Left lung (tissue), 10 donors: ENCODE data around the gene EXOC3. TPM values are rescaled to one million over a fixed set of nuclear protein-coding genes. Genes with fewer than 3 reads are reported as not detected.

Source experiments
- ATAC-seq: fragments of 200-7000 bp; cut with Tn5 transposase; one replicate; pipeline ENCODE4 v1.9.1; 2020; ENCODE audit warnings: moderate library complexity
- DNase-seq, 4 donors: peaks; one replicate each; pipeline ENCODE4 v3.0.0-alpha.2; 2013 to 2020
- H3K27ac ChIP-seq, 2 donors: fragments of 200-600 bp; sonication (generic) in 1 of 2; one replicate each; pipeline versions ENCODE4 v1.5.0 to v1.8.0; 2020 to 2021
- H3K27me3 ChIP-seq, 2 donors: fragments of 200-600 bp; sonication (generic) in 1 of 2; one replicate each; pipeline versions ENCODE4 v1.5.0 to v1.8.0; 2020 to 2021
- H3K36me3 ChIP-seq, 2 donors: fragments of 200-600 bp; sonication (generic) in 1 of 2; one replicate each; pipeline versions ENCODE4 v1.5.0 to v1.8.0; 2020 to 2021
- H3K4me1 ChIP-seq, 2 donors: fragments of 200-600 bp; one replicate each; pipeline ENCODE4 v1.8.0; 2021
- H3K4me3 ChIP-seq, 2 donors: fragments of 200-600 bp; sonication (generic) in 1 of 2; one replicate each; pipeline versions ENCODE4 v1.5.0 to v1.8.0; 2020 to 2021; ENCODE audit warnings: mild to moderate bottlenecking in 1 of 2
- H3K9me3 ChIP-seq, 2 donors: fragments of 200-600 bp; sonication (generic) in 1 of 2; one replicate each; pipeline versions ENCODE4 v1.5.0 to v1.8.0; 2020 to 2021
- CTCF ChIP-seq, 2 donors: fragments of 200-600 bp; sonication (generic) in 1 of 2; IDR thresholded peaks; one replicate each; pipeline versions ENCODE4 v1.5.0 to v1.8.0; 2021; ENCODE audit warnings: antibody characterized with exemption in 2 of 2
- intact Hi-C, 2 donors: fragments of 100-400 bp; cut with DNase I; formaldehyde crosslinking; loops; one replicate each; pipeline versions ENCODE4 v1.11.2 to v1.14.2; 2022
- polyA plus RNA-seq, 6 donors: library from polyadenylated mRNA; unstranded; fragments of 120-200 nt; gene quantifications; one replicate each; pipeline ENCODE4 v1.2.1, GENCODE V29; 2013; ENCODE audit not compliant: insufficient read length in 6 of 6
- total RNA-seq, 2 donors: library from RNA; stranded (reverse); fragmentation: NEBNext Ultra II Directional; extraction: Animal tissue kit (Norgen Biotek cat#: 25700); gene quantifications; one replicate each; pipeline ENCODE4 v1.2.1, GENCODE V29; 2021
- donor health status: DM: no; HTN: yes; CAD: no.
- donor health status: DM: no; HTN: no; CAD: no.

Gene EXOC3
- total and polyA plus RNA-seq, 8 donors, result 43.8 to 62.4 (median 57.0) TPM

GRCh38 chr5:452978-453710 lies 10.2 kb downstream of the EXOC3 start:
- Histone ChIP-seq H3K36me3 (peaks cover 3 to 100% of the 10 kb centered on the region in 2 donors), H3K27me3 (no peaks in the 10 kb centered on the region), H3K27ac (no peak overlapping the region), H3K9me3 (peaks cover 6 to 15% of the 10 kb centered on the region in 2 donors), H3K4me1 (peaks cover 0 to 13% of the 10 kb centered on the region in 2 donors), H3K4me3 (no peak overlapping the region)
- TF ChIP-seq CTCF (IDR thresholded peaks at IDR 0.05), result no peak
- intact Hi-C loops, result no loop called here
- no peak for ATAC-seq
- peak in 1 of 4 donors; percentile 45 for DNase-seq

GRCh38 chr5:453725-454481 lies 10.9 kb downstream of the EXOC3 start:
- TF ChIP-seq CTCF (IDR thresholded peaks at IDR 0.05), result no peak
- H3K36me3 ChIP-seq, result peaks cover 0 to 100% of the 10 kb centered on the region in 2 donors
- peaks cover 0 to 5% of the 10 kb centered on the region in 2 donors for H3K4me1 ChIP-seq
- no peaks in the 10 kb centered on the region for H3K27me3 ChIP-seq
- peaks cover 6 to 15% of the 10 kb centered on the region in 2 donors for H3K9me3 ChIP-seq
- peak in 1 of 4 donors; percentile 51 for DNase-seq
- no peak overlapping the region for H3K27ac ChIP-seq
- intact Hi-C loops, result no loop called here
- no peak overlapping the region for H3K4me3 ChIP-seq
- no peak for ATAC-seq

DNA sequence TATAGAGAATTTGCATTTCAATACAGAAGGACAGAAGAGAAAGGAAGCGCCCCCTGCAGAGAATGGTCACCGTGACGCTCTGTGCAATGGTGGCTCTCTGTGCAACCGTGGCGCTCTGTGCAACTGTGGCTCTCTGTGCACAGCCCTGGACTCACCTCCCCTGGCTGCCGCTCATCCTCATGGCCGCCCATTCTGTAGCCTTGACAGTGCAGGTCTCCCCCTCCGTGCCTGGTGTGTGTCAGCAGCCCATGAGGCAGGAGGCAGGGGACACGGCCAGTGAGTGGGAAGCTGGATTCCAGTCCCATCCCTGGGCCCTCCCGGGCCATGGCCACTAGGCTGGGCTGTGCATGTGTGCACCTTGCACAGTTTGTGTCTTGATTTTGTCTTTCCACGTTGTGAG lies 12.0 kb downstream of the EXOC3 start:
- H3K27me3 ChIP-seq, result no peaks in the 10 kb centered on the region
- H3K4me1 ChIP-seq, result no peaks in the 10 kb centered on the region
- intact Hi-C loops, result no loop called here
- ATAC-seq, result no peak
- H3K27ac ChIP-seq, result no peak overlapping the region
- H3K9me3 ChIP-seq, result peaks cover 6 to 15% of the 10 kb centered on the region in 2 donors
- H3K36me3 ChIP-seq, result peaks cover 0 to 100% of the 10 kb centered on the region in 2 donors
- no peak overlapping the region for H3K4me3 ChIP-seq
- DNase-seq, result peak in 1 of 4 donors; percentile 70
- TF ChIP-seq CTCF (IDR thresholded peaks at IDR 0.05), result no peak

DNA sequence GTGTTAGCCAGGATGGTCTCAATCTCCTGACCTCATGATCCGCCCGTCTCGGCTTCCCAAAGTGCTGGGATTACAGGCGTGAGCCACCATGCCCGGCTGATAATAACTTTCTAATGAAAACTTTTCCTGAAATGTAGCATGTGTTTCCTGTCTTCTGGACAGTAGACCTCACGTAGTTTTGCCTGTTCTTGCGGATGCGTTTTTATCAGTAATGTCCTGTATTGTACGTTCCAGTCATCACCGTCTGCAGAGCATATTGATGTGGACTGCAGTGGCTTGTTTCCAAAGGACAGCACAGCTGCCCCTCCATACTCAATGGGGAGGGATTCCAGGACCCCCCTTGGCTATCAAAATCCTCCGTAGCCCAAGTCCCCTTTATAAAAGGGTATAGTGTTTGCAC lies 12.8 kb downstream of the EXOC3 start:
- no peak overlapping the region for H3K27ac ChIP-seq
- TF ChIP-seq CTCF (IDR thresholded peaks at IDR 0.05), result no peak
- H3K4me1 ChIP-seq, result no peaks in the 10 kb centered on the region
- H3K36me3 ChIP-seq, result peaks cover 0 to 100% of the 10 kb centered on the region in 2 donors
- H3K9me3 ChIP-seq, result peaks cover 6 to 15% of the 10 kb centered on the region in 2 donors
- ATAC-seq, result no peak
- no peak for DNase-seq
- no peak overlapping the region for H3K4me3 ChIP-seq
- H3K27me3 ChIP-seq, result no peaks in the 10 kb centered on the region
- intact Hi-C loops, result no loop called here
